H1 (cell line): ENCODE results near the gene CTIF. TPM values are rescaled to one million over a fixed set of nuclear protein-coding genes. Genes with fewer than 3 reads are reported as not detected.

Experiments
- CTCF ChIA-PET: fragments of 300-600 bp; sonication (Branson Sonifier 250); formaldehyde crosslinking; loops from one replicate; lab custom pipeline; 2021; ENCODE audit not compliant: partially characterized antibody; lab: Charles Lee
- POLR2A ChIA-PET: fragments of 300-600 bp; sonication (Branson Sonifier 250); formaldehyde crosslinking; loops from one replicate; lab custom pipeline; 2021; ENCODE audit warnings: inconsistent platforms; ENCODE audit not compliant: partially characterized antibody; lab: Charles Lee
- DNase-seq, 2 experiments: peaks; one replicate each; pipeline versions ENCODE4 v3.0.0 to v3.0.0-alpha.2; 2010 to 2022; ENCODE audit warnings: low spot score in 2 of 2, low read depth in 1 of 2, mixed read lengths in 1 of 2
- FAIRE-seq: peaks from 2 replicates; lab custom pipeline; 2011; peaks lifted over from hg19 to GRCh38; lab: Jason Lieb, UNC
- H2AFZ ChIP-seq: 2 replicates; pipeline ENCODE4 v1.8.1; 2012; ENCODE audit warnings: low read length, inconsistent platforms
- H2AK5ac ChIP-seq: 2 replicates; pipeline ENCODE4 v1.6.1; 2013; ENCODE audit warnings: low read depth, low read length
- H2BK120ac ChIP-seq: replicated peaks from 2 replicates; pipeline ENCODE3; 2013; ENCODE audit warnings: low read depth, low read length, inconsistent platforms
- H2BK12ac ChIP-seq: 2 replicates; pipeline ENCODE4 v1.6.1; 2013; ENCODE audit warnings: low read depth, low read length
- H2BK15ac ChIP-seq: 2 replicates; pipeline ENCODE4 v1.6.1; 2013; ENCODE audit warnings: low read length
- H2BK20ac ChIP-seq: 2 replicates; pipeline ENCODE4 v1.6.1; 2013; ENCODE audit warnings: low read length
- H2BK5ac ChIP-seq: 2 replicates; pipeline ENCODE4 v1.6.1; 2013; ENCODE audit warnings: low read depth, low read length
- H3K14ac ChIP-seq: 2 replicates; pipeline ENCODE4 v1.6.1; 2013; ENCODE audit warnings: inconsistent platforms; ENCODE audit not compliant: insufficient read length
- H3K18ac ChIP-seq: 2 replicates; pipeline ENCODE4 v1.6.1; 2013; ENCODE audit warnings: low read length; ENCODE audit errors: extremely low read depth
- H3K23ac ChIP-seq: 2 replicates; pipeline ENCODE4 v1.6.1; 2013; ENCODE audit warnings: inconsistent platforms; ENCODE audit not compliant: insufficient read length
- H3K23me2 ChIP-seq: 2 replicates; pipeline ENCODE4 v1.6.1; 2013; ENCODE audit warnings: low read depth, low read length
- H3K27ac ChIP-seq: 2 replicates; pipeline ENCODE4 v1.6.1; 2011; ENCODE audit warnings: low read depth, low read length, inconsistent platforms
- H3K27me3 ChIP-seq, 4 experiments: replicated peaks in 1 of 4; 1 replicate in 1 of 4; 2 replicates in 3 of 4; pipeline versions ENCODE4 v1.6.1 to v1.8.1; 2011 to 2013; ENCODE audit warnings: low read length in 3 of 4, mild to moderate bottlenecking in 3 of 4, inconsistent platforms in 2 of 4, mixed read lengths in 2 of 4, moderate library complexity in 1 of 4; ENCODE audit not compliant: control insufficient read depth in 3 of 4, insufficient read depth in 3 of 4; ENCODE audit errors: extremely low read depth in 1 of 4
- H3K36me3 ChIP-seq, 4 experiments: 2 replicates each; pipeline versions ENCODE4 v1.6.1 to v1.8.1; 2011 to 2013; ENCODE audit warnings: mild to moderate bottlenecking in 4 of 4, low read length in 3 of 4, moderate library complexity in 2 of 4, control low read depth in 1 of 4, inconsistent platforms in 1 of 4; ENCODE audit not compliant: insufficient read depth in 4 of 4, control insufficient read depth in 2 of 4
- H3K4ac ChIP-seq: replicated peaks from 2 replicates; pipeline ENCODE3; 2013; ENCODE audit warnings: low read length, low read depth, mixed read lengths, inconsistent platforms; ENCODE audit not compliant: insufficient read length
- H3K4me1 ChIP-seq, 4 experiments: replicated peaks in 1 of 4; 1 replicate in 1 of 4; 2 replicates in 3 of 4; pipeline versions ENCODE4 v1.6.1 to v1.8.1; 2011 to 2013; ENCODE audit warnings: low read length in 3 of 4, inconsistent platforms in 2 of 4, mixed read lengths in 1 of 4; ENCODE audit not compliant: insufficient read depth in 4 of 4, control insufficient read depth in 3 of 4
- H3K4me2 ChIP-seq, 2 experiments: 2 replicates each; pipeline versions ENCODE4 v1.6.1 to v1.8.1; 2011 to 2013; ENCODE audit warnings: low read depth in 2 of 2, low read length in 2 of 2, control low read depth in 1 of 2, inconsistent platforms in 1 of 2, mild to moderate bottlenecking in 1 of 2; ENCODE audit not compliant: insufficient read depth in 1 of 2
- H3K4me3 ChIP-seq, 4 experiments: fragments of 200-600, 300-600 bp in 1 of 4; sonication (generic), shearing (Covaris generic), sonication (Bioruptor Twin) in 1 of 4; 2 replicates each; pipeline versions ENCODE4 v1.5.1 to v1.8.1; 2011 to 2016; ENCODE audit warnings: low read length in 4 of 4, low read depth in 3 of 4, control low read depth in 2 of 4, inconsistent platforms in 2 of 4, mild to moderate bottlenecking in 2 of 4, mixed read lengths in 1 of 4, moderate library complexity in 1 of 4; ENCODE audit not compliant: insufficient read depth in 2 of 4; ENCODE audit errors: extremely low read depth in 1 of 4
- H3K56ac ChIP-seq: replicated peaks from 2 replicates; pipeline ENCODE3; 2013; ENCODE audit warnings: low read depth, mild to moderate bottlenecking, mixed read lengths, low read length, inconsistent platforms; ENCODE audit not compliant: insufficient read length
- H3K79me1 ChIP-seq: 2 replicates; pipeline ENCODE4 v1.6.1; 2013; ENCODE audit warnings: low read depth, low read length, control low read depth
- H3K79me2 ChIP-seq, 2 experiments: 2 replicates each; pipeline versions ENCODE4 v1.6.1 to v1.8.1; 2012 to 2013; ENCODE audit warnings: low read length in 2 of 2, mild to moderate bottlenecking in 2 of 2, inconsistent platforms in 1 of 2; ENCODE audit not compliant: insufficient read depth in 2 of 2, control insufficient read depth in 1 of 2
- H3K9ac ChIP-seq, 4 experiments: replicated peaks in 1 of 4; 1 replicate in 1 of 4; 2 replicates in 3 of 4; pipeline versions ENCODE4 v1.6.1 to v1.8.1; 2011 to 2013; ENCODE audit warnings: low read depth in 3 of 4, low read length in 3 of 4, control low read depth in 2 of 4, mild to moderate bottlenecking in 2 of 4, moderate library complexity in 2 of 4, inconsistent platforms in 1 of 4; ENCODE audit errors: extremely low read depth in 1 of 4
- H3K9me3 ChIP-seq, 2 experiments: 2 replicates each; pipeline versions ENCODE4 v1.6.1 to v1.8.1; 2012 to 2013; ENCODE audit warnings: mild to moderate bottlenecking in 2 of 2, moderate library complexity in 2 of 2, control low read depth in 1 of 2, inconsistent platforms in 1 of 2, low read depth in 1 of 2, low read length in 1 of 2, mixed read lengths in 1 of 2; ENCODE audit not compliant: insufficient read depth in 2 of 2
- H4K20me1 ChIP-seq, 2 experiments: replicated peaks in 1 of 2; 2 replicates each; pipeline versions ENCODE3 to v1.8.1; 2011 to 2013; ENCODE audit warnings: inconsistent platforms in 2 of 2, low read length in 2 of 2, mild to moderate bottlenecking in 1 of 2; ENCODE audit not compliant: insufficient read depth in 2 of 2, control insufficient read depth in 1 of 2
- H4K5ac ChIP-seq: 2 replicates; pipeline ENCODE4 v1.6.1; 2013; ENCODE audit warnings: low read length, low read depth, mixed read lengths, inconsistent platforms; ENCODE audit not compliant: insufficient read length
- H4K8ac ChIP-seq: 2 replicates; pipeline ENCODE4 v1.8.0; 2013; ENCODE audit warnings: mild to moderate bottlenecking, moderate library complexity, low read length, inconsistent platforms; ENCODE audit not compliant: insufficient read depth; ENCODE audit errors: extremely low read depth
- H4K91ac ChIP-seq: replicated peaks from 2 replicates; pipeline ENCODE3; 2013; ENCODE audit warnings: low read length, mixed read lengths, inconsistent platforms; ENCODE audit not compliant: insufficient read length
- CBX5 ChIP-seq: fragments of 300-800, 300-1000 bp; sonication (generic); IDR thresholded peaks from 2 replicates; pipeline ENCODE4 v1.7.1; 2016; ENCODE audit warnings: antibody characterized with exemption, low read length, low read depth
- EP300 ChIP-seq, 2 experiments: IDR thresholded peaks; 1 replicate in 1 of 2; 2 replicates in 1 of 2; pipeline ENCODE4 v1.6.1; 2011 to 2012; ENCODE audit warnings: low read depth in 2 of 2, low read length in 2 of 2, mild to moderate bottlenecking in 2 of 2, borderline replicate concordance in 1 of 2, inconsistent platforms in 1 of 2, moderate library complexity in 1 of 2
- EZH2 ChIP-seq: fragments of 200-600 bp; sonication (generic); IDR thresholded peaks from 2 replicates; pipeline ENCODE4 v1.7.1; 2012; ENCODE audit warnings: low read depth, mild to moderate bottlenecking, moderate library complexity, low read length, inconsistent platforms; ENCODE audit not compliant: severe bottlenecking
- HDAC2 ChIP-seq, 2 experiments: fragments of 300-600 bp in 1 of 2; sonication (generic) in 1 of 2; IDR thresholded peaks; 2 replicates each; pipeline ENCODE4 v1.6.1; 2011 to 2012; ENCODE audit warnings: low read depth in 2 of 2, low read length in 2 of 2, mild to moderate bottlenecking in 2 of 2, moderate library complexity in 2 of 2, borderline replicate concordance in 1 of 2, inconsistent platforms in 1 of 2
- MAFK ChIP-seq: IDR thresholded peaks from 2 replicates; pipeline ENCODE4 v1.6.1; 2012; ENCODE audit warnings: low read depth, mild to moderate bottlenecking, improper control_type of control experiment, low read length
- NRF1 ChIP-seq: IDR thresholded peaks from 2 replicates; pipeline ENCODE4 v1.6.1; 2011; ENCODE audit warnings: mild to moderate bottlenecking, low read depth, low read length, improper control_type of control experiment
- POLR2A ChIP-seq, 2 experiments: IDR thresholded peaks; 1 replicate in 1 of 2; 2 replicates in 1 of 2; pipeline ENCODE4 v1.6.1; 2011; ENCODE audit warnings: low read depth in 2 of 2, low read length in 2 of 2, mild to moderate bottlenecking in 2 of 2; ENCODE audit errors: control extremely low read depth in 1 of 2
- SAP30 ChIP-seq: fragments of 300-600 bp; sonication (generic); IDR thresholded peaks from 2 replicates; pipeline ENCODE4 v1.7.1; 2012; ENCODE audit warnings: low read length, moderate library complexity, mild to moderate bottlenecking, inconsistent platforms; ENCODE audit not compliant: insufficient read depth, insufficient replicate concordance
- SIN3A ChIP-seq, 2 experiments: IDR thresholded peaks in 1 of 2; conservative IDR thresholded peaks in 1 of 2; 2 replicates each; pipeline ENCODE4 v1.6.1; 2011 to 2012; ENCODE audit warnings: low read length in 2 of 2, improper control_type of control experiment in 1 of 2, low read depth in 1 of 2, mild to moderate bottlenecking in 1 of 2
- SRF ChIP-seq: IDR thresholded peaks from 2 replicates; pipeline ENCODE4 v1.6.1; 2011; ENCODE audit warnings: mild to moderate bottlenecking, low read depth, low read length, moderate library complexity
- YY1 ChIP-seq: IDR thresholded peaks from 2 replicates; pipeline ENCODE4 v1.6.1; 2011; ENCODE audit warnings: low read depth, mild to moderate bottlenecking, low read length
- WGBS, 2 experiments: shearing (Covaris generic) in 1 of 2; methylation state at CpG; one replicate each; pipeline versions ENCODE4 v1.1.6 to v1.1.7; 2013 to 2015; ENCODE audit warnings: low lambda C conversion rate in 2 of 2, mixed read lengths in 2 of 2, inconsistent platforms in 1 of 2, low coverage in 1 of 2, missing lambda C conversion rate in 1 of 2; ENCODE audit not compliant: insufficient replicate concordance in 2 of 2, insufficient coverage in 1 of 2, insufficient read length in 1 of 2; ENCODE audit errors: extremely low coverage in 1 of 2, missing lambda C conversion rate in 1 of 2; 5-methylcytosine and 5-hydroxymethylcytosine counted together
- polyA plus RNA-seq, 7 experiments: library from polyadenylated mRNA; depleted of rRNA in 3 of 7; stranded (reverse) in 5 of 7; unstranded in 2 of 7; fragments of >200 nt in 5 of 7; fragments of 200-250 nt in 2 of 7; gene quantifications; 1 replicate in 5 of 7; 2 replicates in 1 of 7; 4 replicates in 1 of 7; pipeline versions ENCODE4 v1.2.1 to v1.2.3, GENCODE V29; 2011 to 2013; ENCODE audit warnings: missing spikeins in 2 of 7, mixed read lengths in 2 of 7
- total RNA-seq: library from RNA; stranded (reverse); fragmentation: NEBNext Ultra II Directional; extraction: Animal tissue kit (Norgen Biotek cat#: 25700); gene quantifications from 2 replicates; pipeline ENCODE4 v1.2.1, GENCODE V29; 2021
- TF ChIP-seq, protein P1 (sequence below): IDR thresholded peaks from 2 replicates; pipeline ENCODE4 v1.6.1; 2011; ENCODE audit warnings: low read length, improper control_type of control experiment

CTIF gene
- total and polyA plus RNA-seq, 2 of the 8 experiments (the other 6 are each of a cell fraction or from before 2014, with no cell fraction given): 9.0 to 17.8 TPM

- no peaks in the 10 kb centered on the region for H4K20me1 ChIP-seq
- no peaks in the 10 kb centered on the region for H3K27me3 ChIP-seq
- H2BK12ac ChIP-seq: no peak overlapping the region
- H2AFZ ChIP-seq: no peak overlapping the region
- no peak overlapping the region for H2BK120ac ChIP-seq
- no peak overlapping the region for H4K5ac ChIP-seq
- H3K4me2 ChIP-seq: no peak overlapping the region
- peaks cover 0 to 17% (median 10%) of the 10 kb centered on the region in 4 experiments; a peak in 6 of 7 replicates for H3K4me1 ChIP-seq
- no peak overlapping the region for H3K4me3 ChIP-seq
- no peak overlapping the region for H3K27ac ChIP-seq
- H3K9ac ChIP-seq: no peak overlapping the region
- H3K18ac ChIP-seq: no peak overlapping the region
- CTCF ChIA-PET: interaction anchor here (0.6 to 1.1 kb wide), 4 partner anchors 11 to 132 kb away, joined by 3 to 4 read pairs (median 3); no protein-coding TSS in a partner anchor
- no peak overlapping the region for H3K14ac ChIP-seq
- H4K91ac ChIP-seq: no peak overlapping the region
- H3K4ac ChIP-seq: no peak overlapping the region
- peaks cover 6% of the 10 kb centered on the region; the same call in 1 of the 2 replicates for H3K23me2 ChIP-seq
- no peak overlapping the region for H3K56ac ChIP-seq
- no peaks in the 10 kb centered on the region for H3K79me2 ChIP-seq
- H2BK20ac ChIP-seq: no peak overlapping the region
- H3K79me1 ChIP-seq: no peaks in the 10 kb centered on the region
- H3K23ac ChIP-seq: no peak overlapping the region
- 87% methylated on average over 4 of the region's 4 CpGs; no CpG with 5 or more reads in 1 of the 2 experiments for WGBS, 2 experiments
- H3K9me3 ChIP-seq: no peaks in the 10 kb centered on the region
- H4K8ac ChIP-seq: no peak overlapping the region
- no peak overlapping the region for H2AK5ac ChIP-seq
- POLR2A ChIA-PET: interaction anchor here (0.8 to 1.0 kb wide), 2 partner anchors 11 to 15 kb away, joined by 3 read pairs; no protein-coding TSS in a partner anchor
- no peak overlapping the region for H2BK5ac ChIP-seq
- FAIRE-seq: no peak
- no peaks in the 10 kb centered on the region for H3K36me3 ChIP-seq
- H2BK15ac ChIP-seq: no peak overlapping the region
- DNase-seq: no peak
- no peak for TF ChIP-seq CBX5
- TF ChIP-seq EZH2: no peak
- TF ChIP-seq YY1: no peak
- no peak for TF ChIP-seq NRF1
- TF ChIP-seq POLR2A (IDR thresholded peaks at IDR 0.05; ENCODE audit: control extremely low read depth in 1 of 2, low read depth in 2 of 2, low read length in 2 of 2): no peak
- no peak for TF ChIP-seq SRF
- no peak for TF ChIP-seq HDAC2 (IDR thresholded peaks at IDR 0.05; ENCODE audit: borderline replicate concordance in 1 of 2, low read depth in 2 of 2, low read length in 2 of 2)
- TF ChIP-seq MAFK: no peak
- TF ChIP-seq, protein P1, sequence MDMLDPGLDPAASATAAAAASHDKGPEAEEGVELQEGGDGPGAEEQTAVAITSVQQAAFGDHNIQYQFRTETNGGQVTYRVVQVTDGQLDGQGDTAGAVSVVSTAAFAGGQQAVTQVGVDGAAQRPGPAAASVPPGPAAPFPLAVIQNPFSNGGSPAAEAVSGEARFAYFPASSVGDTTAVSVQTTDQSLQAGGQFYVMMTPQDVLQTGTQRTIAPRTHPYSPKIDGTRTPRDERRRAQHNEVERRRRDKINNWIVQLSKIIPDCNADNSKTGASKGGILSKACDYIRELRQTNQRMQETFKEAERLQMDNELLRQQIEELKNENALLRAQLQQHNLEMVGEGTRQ: no peak
- TF ChIP-seq SAP30: no peak
- no peak for TF ChIP-seq SIN3A (conservative IDR thresholded peaks at IDR 0.05 in 1 of 2, IDR thresholded peaks at IDR 0.05 in 1 of 2; ENCODE audit: low read depth in 1 of 2, low read length in 2 of 2)
- no peak for TF ChIP-seq EP300 (IDR thresholded peaks at IDR 0.05; ENCODE audit: borderline replicate concordance in 1 of 2, low read depth in 2 of 2, low read length in 2 of 2)
Observed at GRCh38 chr18:48843596-48843995, 304.8 kb downstream of the CTIF start.
